Retinal pigment epithelial cell (primary cell): ENCODE results near the gene HLA-A.

ENCODE experiments used
- DNase-seq: peaks from one replicate; pipeline ENCODE4 v3.0.0-alpha.2; 2010; ENCODE audit warnings: low read depth
- H3K4me3 ChIP-seq: 2 replicates; pipeline ENCODE4 v1.5.1; 2011; ENCODE audit warnings: mild to moderate bottlenecking, low read length, control low read depth, moderate library complexity
- TF ChIP-seq, protein P1 (sequence below): conservative IDR thresholded peaks from 2 replicates; pipeline ENCODE4 v1.5.1; 2011; ENCODE audit warnings: low read depth, low read length, control low read depth, inconsistent platforms

HLA-A gene

DNA sequence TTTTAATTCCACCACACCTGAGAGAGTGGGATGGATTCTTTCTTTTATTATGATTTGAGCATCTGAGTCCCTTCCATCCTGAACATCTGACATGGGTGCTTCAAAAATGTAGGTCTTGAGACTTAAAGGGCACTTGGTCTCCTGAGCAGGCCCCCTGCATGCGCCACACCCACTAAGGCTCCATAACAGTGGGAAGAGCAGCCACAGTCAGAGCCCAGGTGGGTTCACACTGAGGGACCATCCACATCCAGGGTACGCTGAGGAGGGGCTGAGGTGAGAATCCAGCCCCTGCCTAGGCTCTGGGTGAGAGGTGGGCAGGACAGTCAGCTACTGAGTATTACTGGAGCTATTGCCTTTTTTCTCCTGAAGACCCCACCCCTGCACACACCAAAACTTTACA, 42.7 kb downstream of the HLA-A start:
- no peak overlapping the region for H3K4me3 ChIP-seq
- no peak for DNase-seq
- TF ChIP-seq, protein P1, sequence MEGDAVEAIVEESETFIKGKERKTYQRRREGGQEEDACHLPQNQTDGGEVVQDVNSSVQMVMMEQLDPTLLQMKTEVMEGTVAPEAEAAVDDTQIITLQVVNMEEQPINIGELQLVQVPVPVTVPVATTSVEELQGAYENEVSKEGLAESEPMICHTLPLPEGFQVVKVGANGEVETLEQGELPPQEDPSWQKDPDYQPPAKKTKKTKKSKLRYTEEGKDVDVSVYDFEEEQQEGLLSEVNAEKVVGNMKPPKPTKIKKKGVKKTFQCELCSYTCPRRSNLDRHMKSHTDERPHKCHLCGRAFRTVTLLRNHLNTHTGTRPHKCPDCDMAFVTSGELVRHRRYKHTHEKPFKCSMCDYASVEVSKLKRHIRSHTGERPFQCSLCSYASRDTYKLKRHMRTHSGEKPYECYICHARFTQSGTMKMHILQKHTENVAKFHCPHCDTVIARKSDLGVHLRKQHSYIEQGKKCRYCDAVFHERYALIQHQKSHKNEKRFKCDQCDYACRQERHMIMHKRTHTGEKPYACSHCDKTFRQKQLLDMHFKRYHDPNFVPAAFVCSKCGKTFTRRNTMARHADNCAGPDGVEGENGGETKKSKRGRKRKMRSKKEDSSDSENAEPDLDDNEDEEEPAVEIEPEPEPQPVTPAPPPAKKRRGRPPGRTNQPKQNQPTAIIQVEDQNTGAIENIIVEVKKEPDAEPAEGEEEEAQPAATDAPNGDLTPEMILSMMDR = no peak

DNA sequence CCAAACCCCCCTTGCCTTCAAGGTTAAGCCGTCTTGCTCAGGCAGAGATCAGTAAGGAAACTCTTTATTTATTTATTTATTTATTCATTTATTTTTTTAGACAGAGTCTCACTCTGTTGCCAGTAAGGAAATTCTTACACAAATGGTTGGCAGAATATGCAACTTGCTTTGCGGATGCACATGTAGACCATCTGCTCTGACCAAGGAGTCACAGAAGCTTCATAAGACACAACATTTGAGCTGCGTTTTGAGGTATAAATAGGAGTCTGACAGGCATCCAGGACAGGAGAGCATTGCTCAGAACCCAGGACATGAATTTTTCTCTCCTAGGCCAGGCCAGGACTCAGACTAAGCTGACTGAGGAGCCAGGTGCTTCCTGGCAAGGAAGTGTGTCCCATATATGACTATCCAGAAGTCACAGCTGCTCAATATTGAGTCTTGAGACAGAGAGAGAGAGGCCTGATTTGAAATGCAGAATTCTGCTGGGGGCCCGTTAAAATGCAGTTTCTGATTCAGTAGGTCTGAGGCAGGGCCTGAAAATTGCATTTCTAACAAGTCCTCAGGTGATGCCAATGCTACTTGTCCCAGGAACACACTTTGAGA, 43.9 kb downstream of the HLA-A start:
- TF ChIP-seq, protein P1 = no peak
- DNase-seq = no peak

DNA sequence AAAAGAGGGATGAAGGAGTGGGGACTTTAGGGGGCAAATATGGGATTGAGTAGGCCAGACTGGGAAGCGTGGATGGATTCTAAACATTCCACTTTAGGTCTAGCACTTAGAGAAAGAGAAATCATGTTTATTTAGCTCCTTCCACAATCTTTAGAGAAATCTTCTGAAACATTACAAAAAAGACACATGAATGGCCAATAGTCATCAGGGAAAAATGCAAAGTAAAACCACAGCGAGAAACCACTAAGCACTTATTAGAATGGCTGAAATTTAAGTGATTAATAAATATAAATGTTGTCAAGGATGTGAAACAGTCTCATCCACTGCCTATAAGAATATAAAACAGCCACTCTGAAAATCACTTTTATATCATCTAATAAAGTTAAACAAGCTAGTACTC, 46.9 kb downstream of the HLA-A start:
- TF ChIP-seq, protein P1 = no peak
- DNase-seq = no peak
- no peak overlapping the region for H3K4me3 ChIP-seq

More for the DNA sequence above, 43.9 kb downstream of the HLA-A start:
- no peak overlapping the region for H3K4me3 ChIP-seq

DNA sequence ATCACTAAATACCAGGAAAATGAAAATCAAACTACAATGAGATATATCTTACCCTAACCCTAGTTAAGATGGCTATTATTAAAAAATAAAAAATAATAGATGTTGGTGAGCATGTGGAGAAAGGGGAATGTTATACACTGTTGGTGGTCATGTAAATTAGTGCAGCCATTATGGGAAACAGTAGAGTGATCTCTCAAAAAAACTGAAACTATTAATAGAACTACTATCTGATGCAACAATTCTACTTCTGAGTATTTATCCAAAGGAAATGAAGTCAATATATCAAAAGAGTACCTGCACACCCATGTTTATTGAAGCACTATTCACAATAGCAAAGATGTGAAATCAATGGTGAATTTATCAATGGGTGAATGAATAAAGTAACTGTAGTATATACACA, 48.6 kb downstream of the HLA-A start:
- TF ChIP-seq, protein P1 = no peak
- no peak for DNase-seq
- H3K4me3 ChIP-seq = no peak overlapping the region

DNA sequence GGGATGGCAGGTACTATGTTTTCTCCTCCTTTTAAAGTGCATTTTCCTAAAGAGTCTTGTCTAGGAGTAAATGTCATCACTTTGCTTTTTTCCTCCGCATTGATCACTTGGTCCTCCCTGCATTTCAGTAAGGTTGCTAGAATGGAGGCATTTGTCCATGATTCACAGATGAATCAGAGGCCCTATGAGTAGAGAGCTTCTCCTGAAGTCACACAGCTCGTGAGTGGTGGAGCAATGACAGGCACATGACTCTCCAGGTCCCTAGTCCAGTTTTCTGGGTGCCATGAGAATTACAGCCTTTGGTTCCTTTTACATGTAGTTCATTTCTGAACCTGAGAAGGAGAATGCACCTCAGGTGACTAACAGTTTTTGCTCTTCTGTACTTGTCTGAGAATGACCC, 50.5 kb downstream of the HLA-A start:
- TF ChIP-seq, protein P1 = no peak
- no peak overlapping the region for H3K4me3 ChIP-seq
- DNase-seq = no peak

DNA sequence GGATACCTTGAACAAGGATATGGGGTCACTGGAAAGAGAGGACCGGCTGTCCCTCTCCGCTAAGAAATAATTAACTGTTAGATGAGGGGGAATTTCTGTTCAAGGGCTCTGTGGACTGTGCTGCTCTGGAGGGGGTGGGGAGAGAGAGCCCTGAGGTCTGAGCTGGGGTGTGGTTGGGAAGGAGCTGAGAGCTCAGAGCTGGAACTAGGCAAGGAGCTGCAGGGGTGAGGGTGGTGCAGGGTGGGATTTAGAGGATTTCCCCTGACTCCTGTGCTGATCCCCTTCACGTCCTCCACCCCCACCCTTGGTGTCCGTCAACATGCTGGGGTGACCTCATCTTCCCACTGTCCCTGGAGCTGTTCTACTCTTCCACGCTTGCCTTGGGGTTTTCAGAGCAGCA, 52.5 kb downstream of the HLA-A start:
- TF ChIP-seq, protein P1 = no peak
- DNase-seq = no peak

DNA sequence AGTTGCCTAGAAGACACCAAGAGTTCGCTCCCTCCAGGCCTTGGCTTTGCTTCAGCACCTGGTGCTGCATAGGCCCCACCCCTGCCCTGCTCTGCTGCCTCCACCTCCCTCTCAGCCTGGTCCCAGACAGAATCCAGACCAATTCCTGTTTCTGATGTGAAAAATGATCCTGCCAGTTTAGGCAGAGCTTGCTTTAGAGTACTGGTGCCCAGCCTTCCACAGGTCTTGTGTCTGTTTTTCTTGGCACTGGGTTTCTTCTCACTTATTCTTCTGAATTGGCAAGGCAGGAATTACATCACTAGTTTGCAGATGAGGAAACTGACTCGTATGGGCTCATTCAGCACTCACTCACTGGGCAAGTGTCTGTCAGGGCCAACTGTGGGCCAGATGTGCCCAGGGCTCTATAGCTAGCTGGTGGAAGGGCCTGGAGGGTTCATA, 53.0 kb downstream of the HLA-A start:
- H3K4me3 ChIP-seq = no peak overlapping the region
- TF ChIP-seq, protein P1 = no peak
- no peak for DNase-seq

More for the DNA sequence above, 52.5 kb downstream of the HLA-A start:
- H3K4me3 ChIP-seq = no peak overlapping the region
